GM23248 (cell line): ENCODE results near the gene AKT2.

Experiments used
- EZH2 ChIP-seq: fragments of 200-600 bp; sonication (generic); IDR thresholded peaks from 2 replicates; pipeline ENCODE4 v1.6.1; 2018; ENCODE audit warnings: antibody characterized with exemption, mild to moderate bottlenecking; ENCODE audit not compliant: insufficient read depth, poor library complexity, severe bottlenecking
- EZH2phosphoT487 ChIP-seq: fragments of 200-600 bp; sonication (generic); IDR thresholded peaks from 2 replicates; pipeline ENCODE4 v1.6.1; 2018; ENCODE audit warnings: antibody characterized with exemption, moderate library complexity, mild to moderate bottlenecking, low read depth; ENCODE audit not compliant: insufficient read depth

- TF ChIP-seq EZH2 (no peak), EZH2phosphoT487 (no peak)
Observed at GRCh38 chr19:40214936-40215335, 70.2 kb downstream of the AKT2 start.
